HUES64 (cell line): Measurements from ENCODE around the gene CDKN2AIP.
"Not testable (repeated sequence)": the region's sequence is repeated elsewhere in the genome, so short reads cannot be mapped to it uniquely, and the experiment has no call there.

Source experiments
- H3K27ac ChIP-seq: 2 replicates; pipeline ENCODE4 v1.7.0; 2013; ENCODE audit warnings: low read depth, low read length, inconsistent platforms
- H3K27me3 ChIP-seq: 2 replicates; pipeline ENCODE4 v1.6.1; 2013; ENCODE audit warnings: mild to moderate bottlenecking, low read length; ENCODE audit not compliant: insufficient read depth
- H3K36me3 ChIP-seq: 2 replicates; pipeline ENCODE4 v1.6.1; 2013; ENCODE audit warnings: mild to moderate bottlenecking, low read length; ENCODE audit not compliant: insufficient read depth
- H3K4me1 ChIP-seq: 2 replicates; pipeline ENCODE4 v1.6.1; 2013; ENCODE audit warnings: mild to moderate bottlenecking, low read length, moderate library complexity; ENCODE audit not compliant: insufficient read depth
- H3K4me3 ChIP-seq: 2 replicates; pipeline ENCODE4 v1.5.1; 2013; ENCODE audit warnings: mild to moderate bottlenecking, low read length, moderate library complexity
- H3K9ac ChIP-seq: 2 replicates; pipeline ENCODE4 v1.6.1; 2013; ENCODE audit warnings: mild to moderate bottlenecking, low read depth, low read length
- H3K9me3 ChIP-seq: 2 replicates; pipeline ENCODE4 v1.6.1; 2013; ENCODE audit warnings: low read depth, low read length; ENCODE audit not compliant: insufficient read depth
- WGBS: fragments of 150-250, 120-280 bp; methylation state at CpG from one replicate; pipeline ENCODE4 v1.1.7; 2013; ENCODE audit warnings: missing lambda C conversion rate; 5-methylcytosine and 5-hydroxymethylcytosine counted together

CDKN2AIP gene

DNA sequence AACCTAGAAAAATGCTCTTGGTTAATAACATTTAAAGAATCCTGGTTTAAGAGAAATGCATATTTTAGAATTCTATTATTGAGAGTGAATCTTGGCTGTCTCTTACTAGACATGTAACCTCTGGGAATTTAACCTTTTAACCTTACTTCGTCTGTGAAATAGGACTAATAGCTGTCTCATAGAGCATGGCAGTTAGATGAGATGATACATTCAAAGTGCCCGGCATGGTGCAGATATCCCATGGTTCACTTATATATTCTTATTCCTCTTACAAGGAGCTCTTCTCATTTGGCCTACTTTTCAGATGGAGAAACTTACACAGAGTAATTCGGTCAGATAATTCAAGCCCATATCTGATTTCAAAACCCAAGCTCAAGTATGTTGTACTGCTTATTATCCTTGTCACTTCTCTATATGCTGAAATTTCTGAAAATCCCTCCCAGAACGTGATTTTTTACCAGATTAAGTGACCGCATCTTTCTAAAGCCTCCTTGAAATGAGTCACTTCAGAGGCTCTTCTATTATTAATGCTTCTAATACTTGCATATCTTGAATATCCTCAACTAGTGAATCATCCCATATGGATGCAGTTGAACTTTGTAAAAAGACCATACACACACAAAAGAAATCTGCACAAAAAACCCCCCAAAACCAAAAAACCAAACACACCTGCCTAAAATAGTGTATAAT, 4.9 kb downstream of the CDKN2AIP start:
- H3K4me3 ChIP-seq: no peak overlapping the region
- no peak overlapping the region for H3K27ac ChIP-seq
- no peaks in the 10 kb centered on the region for H3K27me3 ChIP-seq
- no peaks in the 10 kb centered on the region for H3K9me3 ChIP-seq
- no peaks in the 10 kb centered on the region; the same call in 1 of the 2 replicates for H3K4me1 ChIP-seq
- no peak overlapping the region for H3K9ac ChIP-seq
- 95% methylated on average over 5 of the region's 5 CpGs for WGBS
- peaks cover 54% of the 10 kb centered on the region for H3K36me3 ChIP-seq

DNA sequence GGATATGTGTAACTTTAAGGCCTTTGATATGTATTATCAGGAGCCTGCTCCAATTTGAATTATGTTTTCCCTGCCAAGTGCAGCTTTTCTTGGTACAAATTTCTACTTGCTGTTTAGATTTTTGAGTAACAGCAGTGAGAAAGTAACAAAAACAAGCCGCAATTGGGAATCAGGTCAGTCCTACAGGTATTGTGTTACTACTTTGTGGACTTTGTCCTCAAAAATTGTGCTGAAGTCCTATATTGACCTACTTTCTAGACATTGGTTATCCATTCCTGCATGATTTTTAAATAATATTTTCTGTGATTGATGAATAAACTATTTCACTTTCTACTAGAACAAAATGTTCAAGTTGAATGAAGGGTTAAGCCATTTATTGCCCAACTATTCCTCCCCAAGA, 5.7 kb downstream of the CDKN2AIP start:
- Histone ChIP-seq H3K9ac (no peak overlapping the region), H3K27ac (no peak overlapping the region), H3K27me3 (no peaks in the 10 kb centered on the region), H3K4me1 (no peaks in the 10 kb centered on the region; the same call in 1 of the 2 replicates), H3K9me3 (no peaks in the 10 kb centered on the region), H3K4me3 (no peak overlapping the region), H3K36me3 (peaks cover 54% of the 10 kb centered on the region)
- 100% methylated on average over 1 of the region's 1 CpG for WGBS

DNA sequence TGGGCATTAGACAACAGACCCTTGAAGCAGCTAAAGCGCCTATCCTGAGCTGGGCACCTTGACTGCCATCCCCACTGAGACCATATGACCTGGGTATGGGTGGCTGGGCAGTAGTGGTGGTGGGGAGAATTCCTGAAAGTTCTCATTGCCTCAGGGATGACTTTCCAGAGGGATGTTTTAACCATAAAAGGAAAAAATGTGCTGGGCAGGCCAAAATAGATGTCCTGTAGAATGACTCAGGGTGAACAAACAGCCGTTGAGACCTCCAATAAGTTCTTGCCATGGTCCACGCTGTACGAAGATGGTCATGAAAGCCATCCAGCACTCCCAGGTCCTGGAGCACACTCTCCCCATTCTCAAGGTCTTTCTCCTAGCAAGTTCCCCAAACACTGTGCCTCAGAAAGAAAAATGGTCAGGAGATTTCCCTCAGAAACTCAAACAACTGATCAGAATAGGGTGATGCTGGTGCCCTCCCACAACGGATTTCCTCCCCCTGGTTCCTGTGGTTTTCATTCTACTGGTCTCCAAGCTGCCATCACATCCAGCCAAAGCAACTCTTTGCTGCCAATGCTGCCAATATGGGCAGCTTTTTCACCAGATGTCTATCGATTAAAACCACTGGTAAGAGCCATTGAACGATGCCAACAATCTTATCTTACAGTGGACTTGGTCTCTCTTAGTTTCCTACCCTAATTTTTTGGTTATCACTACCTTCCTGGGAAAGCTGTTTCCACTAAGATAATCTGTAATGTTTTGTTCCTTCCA, 11.2 kb downstream of the CDKN2AIP start:
- Histone ChIP-seq H3K4me3 (no peak overlapping the region), H3K9ac (no peak overlapping the region), H3K9me3 (no peaks in the 10 kb centered on the region), H3K36me3 (peaks cover 6% of the 10 kb centered on the region; the same call in 1 of the 2 replicates), H3K27me3 (no peaks in the 10 kb centered on the region), H3K4me1 (no peaks in the 10 kb centered on the region), H3K27ac (no peak overlapping the region)
- WGBS: 90% methylated on average over 7 of the region's 7 CpGs

DNA sequence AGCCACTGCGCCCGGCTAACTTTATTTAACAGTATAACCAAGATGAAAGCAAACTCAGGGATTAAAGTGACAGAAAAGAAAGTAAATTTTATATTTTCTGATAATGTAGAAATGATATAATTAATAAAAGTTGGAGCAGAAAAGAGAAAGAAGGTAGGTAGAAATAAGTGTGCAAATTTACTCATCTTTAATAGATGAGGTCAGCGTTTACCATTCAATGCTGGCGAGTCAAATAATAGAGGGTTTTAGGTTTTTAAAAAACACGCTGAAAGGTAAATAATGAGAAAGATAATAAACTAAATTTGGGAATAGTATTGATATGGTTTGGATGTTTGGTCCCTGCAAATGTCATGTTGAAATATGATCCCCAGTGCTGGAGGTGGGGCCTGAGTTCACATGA, 13.6 kb downstream of the CDKN2AIP start:
- no peaks in the 10 kb centered on the region for H3K9me3 ChIP-seq
- no peak overlapping the region for H3K9ac ChIP-seq
- no peaks in the 10 kb centered on the region for H3K27me3 ChIP-seq
- no peaks in the 10 kb centered on the region for H3K4me1 ChIP-seq
- 80% methylated on average over 5 of the region's 5 CpGs for WGBS
- no peaks in the 10 kb centered on the region for H3K36me3 ChIP-seq
- H3K4me3 ChIP-seq: no peak overlapping the region
- H3K27ac ChIP-seq: no peak overlapping the region

DNA sequence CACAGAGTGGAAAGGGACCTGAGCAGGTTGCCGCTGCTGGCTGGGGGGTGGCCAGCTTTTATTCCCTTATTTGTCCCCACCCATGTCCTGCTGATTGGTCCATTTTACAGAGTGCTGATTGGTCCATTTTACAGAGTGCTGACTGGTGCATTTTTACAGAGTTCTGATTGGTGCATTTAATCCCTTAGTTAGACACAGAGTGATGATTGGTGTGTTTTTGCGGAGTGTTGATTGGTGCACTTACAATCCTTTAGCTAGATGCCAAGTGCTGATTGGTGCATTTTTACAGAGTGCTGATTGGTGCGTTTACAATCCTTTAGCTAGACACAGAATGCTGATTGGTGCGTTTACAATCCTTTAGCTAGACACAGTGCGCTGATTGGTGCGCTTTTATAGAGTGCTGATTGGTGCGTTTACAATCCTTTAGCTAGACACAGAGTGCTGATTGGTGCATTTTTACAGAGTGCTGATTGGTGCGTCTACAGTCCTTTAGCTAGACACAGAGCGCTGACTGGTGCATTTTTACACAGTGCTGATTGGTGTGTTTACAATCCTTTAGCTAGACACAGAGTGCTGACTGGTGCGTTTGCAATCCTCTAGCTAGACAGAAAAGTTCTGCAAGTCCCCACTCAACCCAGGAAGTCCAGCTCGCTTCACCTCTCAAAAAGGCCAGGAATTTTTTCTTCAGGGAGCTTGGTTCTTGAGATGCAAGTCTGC, 19.6 kb downstream of the CDKN2AIP start:
- not testable (repeated sequence) for H3K9me3 ChIP-seq, H3K36me3 ChIP-seq
- 82% methylated on average over 11 of the region's 11 CpGs for WGBS

DNA sequence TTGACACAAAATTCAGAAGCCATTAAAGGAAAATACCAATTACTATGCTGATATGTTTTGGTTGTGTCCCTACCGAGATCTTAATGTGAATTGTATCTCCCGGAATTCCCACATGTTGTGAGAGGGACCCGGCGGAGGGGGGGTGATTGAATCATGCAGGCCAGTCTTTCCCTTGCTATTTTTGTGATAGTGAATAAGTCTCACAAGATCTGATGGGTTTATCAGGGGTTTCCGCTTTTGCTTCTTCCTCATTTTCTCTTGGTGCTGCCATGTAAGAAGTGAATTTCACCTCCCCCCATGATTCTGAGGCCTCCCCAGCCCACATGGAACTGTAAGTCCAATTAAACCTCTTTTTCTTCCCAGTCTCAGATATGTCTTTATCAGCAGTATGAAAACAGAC, 21.4 kb downstream of the CDKN2AIP start:
- not testable (repeated sequence) for H3K9ac ChIP-seq, H3K36me3 ChIP-seq, H3K4me1 ChIP-seq, H3K4me3 ChIP-seq, H3K27me3 ChIP-seq, H3K27ac ChIP-seq, H3K9me3 ChIP-seq
- 44% methylated on average over 4 of the region's 5 CpGs for WGBS

More for the DNA sequence above, 19.6 kb downstream of the CDKN2AIP start:
- not testable (repeated sequence) for H3K27ac ChIP-seq, H3K4me3 ChIP-seq, H3K27me3 ChIP-seq, H3K4me1 ChIP-seq, H3K9ac ChIP-seq

DNA sequence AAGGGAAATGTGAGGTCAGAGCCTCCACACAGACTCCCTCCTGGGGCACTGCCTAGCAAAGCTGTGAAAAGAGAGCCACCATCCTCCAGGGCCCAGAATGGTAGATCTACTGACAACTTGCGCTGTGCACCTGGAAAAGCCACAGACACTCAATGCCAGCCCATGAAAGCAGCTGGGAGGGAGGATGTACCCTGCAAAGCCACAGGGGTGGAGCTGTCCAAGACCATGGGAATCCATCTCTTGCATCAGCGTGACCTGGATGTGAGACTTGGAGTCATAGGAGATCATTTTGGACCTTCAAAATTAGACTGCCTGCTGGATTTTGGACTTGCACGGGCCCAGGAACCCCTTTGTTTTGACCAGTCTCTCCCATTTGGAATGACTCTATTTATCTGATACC, 22.8 kb downstream of the CDKN2AIP start:
- WGBS: 94% methylated on average over 3 of the region's 3 CpGs
- Histone ChIP-seq H3K4me1 (peaks cover 5% of the 10 kb centered on the region; the same call in 1 of the 2 replicates), H3K4me3 (no peak overlapping the region), H3K9ac (no peak overlapping the region), H3K9me3 (peaks cover 5% of the 10 kb centered on the region; the same call in 1 of the 2 replicates), H3K27ac (no peak overlapping the region), H3K36me3 (no peaks in the 10 kb centered on the region), H3K27me3 (no peaks in the 10 kb centered on the region)

DNA sequence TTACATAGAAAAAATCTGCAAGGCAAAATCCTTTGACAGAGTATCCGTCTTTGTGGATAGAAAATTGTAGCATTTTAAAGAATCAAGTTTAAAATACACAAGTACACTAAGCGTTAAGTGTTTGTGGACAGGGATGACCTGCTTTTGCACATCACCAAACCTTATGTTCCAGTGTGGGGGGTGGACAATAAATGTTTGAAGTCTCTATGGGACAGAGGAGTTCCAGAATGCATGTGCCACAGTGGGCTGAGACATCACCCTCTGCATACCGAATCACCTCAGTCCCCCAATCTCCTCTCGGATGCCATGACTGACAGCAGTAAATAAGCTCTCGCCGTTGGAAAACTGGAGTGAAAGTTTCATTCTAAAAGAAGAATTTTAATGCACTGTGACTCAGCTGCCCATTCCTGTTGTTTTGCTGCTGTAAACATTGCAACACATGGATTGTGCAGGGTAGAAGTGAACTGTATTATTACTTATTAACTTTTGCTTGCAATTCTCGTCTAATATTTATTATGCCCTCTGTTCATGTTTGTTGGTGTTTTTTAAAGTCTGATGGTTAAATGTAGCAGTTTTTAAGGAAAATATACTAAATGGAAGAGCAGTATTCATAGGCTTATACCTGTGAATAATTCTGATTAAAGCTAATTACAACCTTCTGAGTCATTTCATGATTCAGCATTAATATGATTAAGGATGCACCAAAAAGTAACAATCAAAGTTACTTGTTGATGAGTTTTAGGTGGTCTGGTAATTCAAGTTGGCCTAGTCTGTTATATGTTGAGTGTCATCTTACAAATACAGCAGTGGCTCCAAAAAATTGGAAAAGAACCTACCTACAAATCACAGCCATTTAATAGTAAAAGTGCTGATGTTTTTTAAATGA, 24.0 kb downstream of the CDKN2AIP start:
- Histone ChIP-seq H3K9me3 (peaks cover 5% of the 10 kb centered on the region; the same call in 1 of the 2 replicates), H3K4me1 (peaks cover 5% of the 10 kb centered on the region; the same call in 1 of the 2 replicates), H3K9ac (no peak overlapping the region), H3K4me3 (no peak overlapping the region), H3K27ac (no peak overlapping the region), H3K27me3 (no peaks in the 10 kb centered on the region), H3K36me3 (no peaks in the 10 kb centered on the region)
- WGBS: 83% methylated on average over 4 of the region's 7 CpGs

DNA sequence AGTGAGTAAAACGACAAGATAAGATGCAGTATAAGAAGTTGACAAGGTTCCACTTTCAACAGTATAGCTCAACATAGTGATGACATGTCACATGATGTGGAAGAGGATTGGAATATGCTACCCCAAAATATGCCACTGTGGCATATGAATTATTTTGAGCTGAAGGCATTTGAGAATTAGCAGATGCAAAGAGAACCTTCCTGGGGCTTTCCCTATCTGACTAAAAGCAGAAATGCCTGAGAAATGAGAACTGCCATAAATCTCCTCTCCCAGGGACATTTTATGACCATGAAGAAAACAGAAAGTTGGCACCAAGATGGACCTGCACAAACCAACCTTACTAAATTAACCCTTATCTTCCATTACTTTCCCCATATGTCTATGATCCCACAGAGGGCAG, 24.8 kb downstream of the CDKN2AIP start:
- Histone ChIP-seq H3K4me3 (no peak overlapping the region), H3K27ac (no peak overlapping the region), H3K36me3 (no peaks in the 10 kb centered on the region), H3K9me3 (peaks cover under 1% of the 10 kb centered on the region; the same call in 1 of the 2 replicates), H3K9ac (no peak overlapping the region), H3K4me1 (peaks cover 5% of the 10 kb centered on the region; the same call in 1 of the 2 replicates), H3K27me3 (no peaks in the 10 kb centered on the region)
- WGBS: 89% methylated on average over 1 of the region's 1 CpG

DNA sequence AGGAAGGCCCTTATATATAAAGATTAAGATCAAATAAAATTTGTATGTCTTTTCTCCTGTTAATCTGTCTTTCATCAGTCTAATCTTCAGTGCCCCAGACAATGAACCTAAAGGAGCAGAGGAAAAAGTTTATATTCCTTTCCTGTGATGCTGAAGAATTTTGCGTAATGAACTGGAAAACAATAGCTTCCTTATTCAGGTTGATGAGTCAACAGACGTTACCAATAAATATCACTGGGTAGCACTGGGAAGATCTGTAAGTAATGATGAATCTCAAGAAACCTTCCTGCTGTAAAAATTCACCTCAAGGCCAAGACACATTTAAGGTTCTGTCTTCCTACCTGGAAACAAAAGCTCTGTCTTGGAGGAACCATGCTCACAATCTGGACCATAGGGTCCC, 25.5 kb downstream of the CDKN2AIP start:
- 97% methylated on average over 2 of the region's 2 CpGs for WGBS
- H3K4me3 ChIP-seq: no peak overlapping the region
- no peaks in the 10 kb centered on the region for H3K27me3 ChIP-seq
- peaks cover 5% of the 10 kb centered on the region; the same call in 1 of the 2 replicates for H3K4me1 ChIP-seq
- no peaks in the 10 kb centered on the region; the same call in 1 of the 2 replicates for H3K9me3 ChIP-seq
- H3K36me3 ChIP-seq: no peaks in the 10 kb centered on the region
- no peak overlapping the region for H3K27ac ChIP-seq
- no peak overlapping the region for H3K9ac ChIP-seq
